ENCODE data around the gene SLC27A2.
A peak's percentile ranks its signal among the peaks of the same experiment; 100 is the strongest.
"Not testable (repeated sequence)": the region's sequence is repeated elsewhere in the genome, so short reads cannot be mapped to it uniquely, and the experiment has no call there.

SLC27A2 gene

GRCh38 chr15:50164458-50164857 lies 17.5 kb upstream of the SLC27A2 start:
- DNase-seq = no peak

- DNase-seq = no peak
Measured at GRCh38 chr15:50166216-50166615, 15.8 kb upstream of the SLC27A2 start.

GRCh38 chr15:50167110-50167509 lies 14.9 kb upstream of the SLC27A2 start:
- DNase-seq = no peak

GRCh38 chr15:50168379-50168778 lies 13.6 kb upstream of the SLC27A2 start:
- no peak for DNase-seq

GRCh38 chr15:50168783-50169411 lies 13.1 kb upstream of the SLC27A2 start:
- no peak for DNase-seq

GRCh38 chr15:50172360-50172895 lies 9.6 kb upstream of the SLC27A2 start:
- not testable (repeated sequence) for DNase-seq

GRCh38 chr15:50176869-50177268 lies 5.1 kb upstream of the SLC27A2 start:
- DNase-seq = no peak

- DNase-seq = no peak
Measured at GRCh38 chr15:50180091-50180490, 1.9 kb upstream of the SLC27A2 start.

- DNase-seq = no peak
Measured at GRCh38 chr15:50180582-50180981, 1.4 kb upstream of the SLC27A2 start.

- peak; percentile 8 to 37 for DNase-seq
Measured at GRCh38 chr15:50181201-50181968, 611 bp upstream of the SLC27A2 start.

GRCh38 chr15:50182219-50183013 lies 420 bp downstream of the SLC27A2 start:
- DNase-seq = peak; percentile 76 to 85

GRCh38 chr15:50183112-50183794 lies 1.3 kb downstream of the SLC27A2 start:
- peak in 1 of 2 experiments; percentile 29 for DNase-seq

- DNase-seq = no peak
Measured at GRCh38 chr15:50184863-50185504, 3.0 kb downstream of the SLC27A2 start.

GRCh38 chr15:50186090-50186489 lies 4.1 kb downstream of the SLC27A2 start:
- no peak for DNase-seq

- DNase-seq = no peak
Measured at GRCh38 chr15:50186752-50187151, 4.8 kb downstream of the SLC27A2 start.

GRCh38 chr15:50187525-50187924 lies 5.5 kb downstream of the SLC27A2 start:
- DNase-seq = no peak

GRCh38 chr15:50187997-50188396 lies 6.0 kb downstream of the SLC27A2 start:
- DNase-seq = no peak

GRCh38 chr15:50188793-50189192 lies 6.8 kb downstream of the SLC27A2 start:
- not testable (repeated sequence) for DNase-seq

- DNase-seq = no peak
Measured at GRCh38 chr15:50189633-50190032, 7.6 kb downstream of the SLC27A2 start.

GRCh38 chr15:50190166-50190570 lies 8.2 kb downstream of the SLC27A2 start:
- no peak for DNase-seq

- DNase-seq = no peak
Measured at GRCh38 chr15:50190723-50191122, 8.7 kb downstream of the SLC27A2 start.

- DNase-seq = no peak
Measured at GRCh38 chr15:50192164-50192563, 10.2 kb downstream of the SLC27A2 start.

All from NCI-H2081 (cell line).